Psoas muscle (tissue), 8 donors: Measurements from ENCODE around the gene BCL11A. TPM values are rescaled to one million over a fixed set of nuclear protein-coding genes. Genes with fewer than 3 reads are reported as not detected.

Experiments
- ATAC-seq, 4 donors: fragments of 200-7000 bp; cut with Tn5 transposase; one replicate each; pipeline ENCODE4 v1.9.1; 2020; ENCODE audit warnings: moderate library complexity in 3 of 4, mild to moderate bottlenecking in 2 of 4
- DNase-seq, 2 donors: peaks; one replicate each; pipeline ENCODE4 v3.0.0-alpha.2; 2020
- H3K27ac ChIP-seq: fragments of 200-600 bp; one replicate; pipeline ENCODE4 v1.8.0; 2022
- H3K27me3 ChIP-seq, 3 donors: fragments of 200-600 bp in 1 of 3; one replicate each; pipeline versions ENCODE4 v1.6.1 to v1.8.0; 2013 to 2022; ENCODE audit warnings: low read length in 2 of 3, mild to moderate bottlenecking in 2 of 3, moderate library complexity in 1 of 3; ENCODE audit not compliant: insufficient read depth in 3 of 3
- H3K36me3 ChIP-seq, 2 donors: fragments of 200-600 bp in 1 of 2; one replicate each; pipeline versions ENCODE4 v1.6.1 to v1.8.0; 2013 to 2022; ENCODE audit warnings: low read depth in 1 of 2, mild to moderate bottlenecking in 1 of 2, moderate library complexity in 1 of 2; ENCODE audit not compliant: insufficient read depth in 1 of 2
- H3K4me1 ChIP-seq: fragments of 200-600 bp; one replicate; pipeline ENCODE4 v1.8.0; 2022
- H3K4me3 ChIP-seq: fragments of 200-600 bp; one replicate; pipeline ENCODE4 v1.8.0; 2022; ENCODE audit warnings: mild to moderate bottlenecking
- H3K9me3 ChIP-seq: fragments of 200-600 bp; one replicate; pipeline ENCODE4 v1.8.0; 2022
- WGBS, 3 donors: extraction: QIAGEN DNeasy Blood & Tissue Kit; methylation state at CpG; one replicate each; pipeline versions ENCODE4 v1.1.6 to v1.1.7; 2013; 5-methylcytosine and 5-hydroxymethylcytosine counted together
- intact Hi-C, 2 donors: fragments of 100-400 bp; cut with DNase I; formaldehyde crosslinking; loops; one replicate each; pipeline versions ENCODE4 v1.11.0 to v1.14.2; 2022
- polyA plus RNA-seq, 3 donors: library from polyadenylated mRNA; stranded (reverse); fragments of 200-250 nt; gene quantifications; one replicate each; pipeline ENCODE4 v1.2.3, GENCODE V29; 2013
- total RNA-seq, 4 donors: library from RNA; stranded (reverse); fragmentation: NEBNext Ultra II Directional in 2 of 4; extraction: Animal tissue kit (Norgen Biotek cat#: 25700) in 2 of 4; gene quantifications; one replicate each; pipeline versions ENCODE4 v1.2.1 to v1.2.4, GENCODE V29; 2021 to 2023
- TF ChIP-seq, protein P1 (sequence below): fragments of 200-600 bp; IDR thresholded peaks from one replicate; pipeline ENCODE4 v1.8.0; 2022; ENCODE audit warnings: antibody characterized with exemption
- donor health status: healthy with polysubstance abuse.
- donor health status: DM: no; HTN: no; CAD: no; lungs with moderate emphysema.
- donor health status: Bipolar disorder and iron deficiency.
- donor health status: healthy.
- donor health status: DM: yes; HTN: yes; CAD: no.
- donor health status: DM: no; HTN: no; CAD: no.
- donor health status: DM: no; HTN: no; CAD: no.
- donor health status: DM: yes; HTN: yes; CAD: no.

The BCL11A gene
- total and polyA plus RNA-seq, 7 donors: 0.01 to 0.66 (median 0.39) TPM; not detected in 1

DNA sequence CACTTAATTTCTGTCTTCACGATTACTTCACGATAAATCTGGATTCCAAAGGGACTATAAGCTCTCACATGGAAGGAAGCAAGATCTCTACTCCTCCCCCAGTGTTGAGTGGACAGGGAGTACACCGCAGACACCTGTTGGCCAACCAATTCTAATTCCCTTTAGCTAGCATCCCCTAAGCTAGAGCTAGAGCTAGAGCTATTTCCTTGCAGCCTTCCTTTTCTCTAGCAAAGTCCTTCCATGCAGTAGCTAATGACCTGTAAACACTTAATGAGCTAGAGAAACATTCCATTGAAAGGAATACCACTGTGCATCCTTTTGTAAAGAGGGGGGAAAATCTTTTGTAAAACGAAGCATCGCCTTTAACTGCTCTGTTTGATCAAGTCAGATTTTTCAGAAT is 56.5 kb downstream of the BCL11A start:
- TF ChIP-seq, protein P1, sequence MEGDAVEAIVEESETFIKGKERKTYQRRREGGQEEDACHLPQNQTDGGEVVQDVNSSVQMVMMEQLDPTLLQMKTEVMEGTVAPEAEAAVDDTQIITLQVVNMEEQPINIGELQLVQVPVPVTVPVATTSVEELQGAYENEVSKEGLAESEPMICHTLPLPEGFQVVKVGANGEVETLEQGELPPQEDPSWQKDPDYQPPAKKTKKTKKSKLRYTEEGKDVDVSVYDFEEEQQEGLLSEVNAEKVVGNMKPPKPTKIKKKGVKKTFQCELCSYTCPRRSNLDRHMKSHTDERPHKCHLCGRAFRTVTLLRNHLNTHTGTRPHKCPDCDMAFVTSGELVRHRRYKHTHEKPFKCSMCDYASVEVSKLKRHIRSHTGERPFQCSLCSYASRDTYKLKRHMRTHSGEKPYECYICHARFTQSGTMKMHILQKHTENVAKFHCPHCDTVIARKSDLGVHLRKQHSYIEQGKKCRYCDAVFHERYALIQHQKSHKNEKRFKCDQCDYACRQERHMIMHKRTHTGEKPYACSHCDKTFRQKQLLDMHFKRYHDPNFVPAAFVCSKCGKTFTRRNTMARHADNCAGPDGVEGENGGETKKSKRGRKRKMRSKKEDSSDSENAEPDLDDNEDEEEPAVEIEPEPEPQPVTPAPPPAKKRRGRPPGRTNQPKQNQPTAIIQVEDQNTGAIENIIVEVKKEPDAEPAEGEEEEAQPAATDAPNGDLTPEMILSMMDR: no peak
- no peaks in the 10 kb centered on the region for H3K4me1 ChIP-seq
- 72 to 75% (median 72%) methylated on average over 5 of the region's 5 CpGs for WGBS, 3 donors
- H3K4me3 ChIP-seq: no peak overlapping the region
- no peaks in the 10 kb centered on the region for H3K9me3 ChIP-seq
- no peak for DNase-seq
- no peaks in the 10 kb centered on the region for H3K36me3 ChIP-seq
- intact Hi-C loops: no loop called here
- ATAC-seq: no peak
- H3K27me3 ChIP-seq: no peaks in the 10 kb centered on the region
- no peak overlapping the region for H3K27ac ChIP-seq

DNA sequence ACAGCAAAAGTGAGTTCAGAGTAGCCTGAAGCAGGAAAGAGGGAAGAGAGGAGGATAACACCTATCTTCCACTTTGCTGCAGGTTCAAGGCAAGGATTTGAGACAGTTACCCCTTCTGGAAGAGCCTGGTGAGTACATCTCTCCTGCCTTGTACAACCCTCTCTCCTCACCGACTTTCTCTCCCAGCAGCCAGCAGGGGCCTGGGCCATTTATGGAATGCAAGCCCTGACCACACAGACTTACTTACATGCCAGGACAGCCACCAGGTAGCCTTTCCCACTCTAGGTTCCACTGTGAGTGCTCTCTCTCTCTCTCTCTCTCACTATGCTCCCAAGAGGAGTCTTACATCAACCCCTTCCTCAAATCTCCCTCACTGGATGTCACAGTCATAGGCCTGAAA is 57.0 kb downstream of the BCL11A start:
- Histone ChIP-seq H3K36me3 (no peaks in the 10 kb centered on the region), H3K9me3 (no peaks in the 10 kb centered on the region), H3K27me3 (no peaks in the 10 kb centered on the region), H3K27ac (no peak overlapping the region), H3K4me3 (no peak overlapping the region), H3K4me1 (no peaks in the 10 kb centered on the region)
- TF ChIP-seq, protein P1: no peak
- 64 to 76% (median 68%) methylated on average over 1 of the region's 1 CpG for WGBS, 3 donors
- ATAC-seq: no peak
- intact Hi-C loops: no loop called here
- no peak for DNase-seq

DNA sequence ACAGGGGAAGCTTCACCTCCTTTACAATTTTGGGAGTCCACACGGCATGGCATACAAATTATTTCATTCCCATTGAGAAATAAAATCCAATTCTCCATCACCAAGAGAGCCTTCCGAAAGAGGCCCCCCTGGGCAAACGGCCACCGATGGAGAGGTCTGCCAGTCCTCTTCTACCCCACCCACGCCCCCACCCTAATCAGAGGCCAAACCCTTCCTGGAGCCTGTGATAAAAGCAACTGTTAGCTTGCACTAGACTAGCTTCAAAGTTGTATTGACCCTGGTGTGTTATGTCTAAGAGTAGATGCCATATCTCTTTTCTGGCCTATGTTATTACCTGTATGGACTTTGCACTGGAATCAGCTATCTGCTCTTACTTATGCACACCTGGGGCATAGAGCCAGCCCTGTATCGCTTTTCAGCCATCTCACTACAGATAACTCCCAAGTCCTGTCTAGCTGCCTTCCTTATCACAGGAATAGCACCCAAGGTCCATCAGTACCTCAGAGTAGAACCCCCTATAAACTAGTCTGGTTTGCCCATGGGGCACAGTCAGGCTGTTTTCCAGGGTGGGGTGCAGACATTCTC is 58.3 kb downstream of the BCL11A start:
- H3K36me3 ChIP-seq: no peaks in the 10 kb centered on the region
- H3K9me3 ChIP-seq: no peaks in the 10 kb centered on the region
- ATAC-seq (no peak), DNase-seq (no peak)
- TF ChIP-seq, protein P1: no peak
- no peaks in the 10 kb centered on the region for H3K4me1 ChIP-seq
- intact Hi-C loops: no loop called here
- no peaks in the 10 kb centered on the region for H3K27me3 ChIP-seq
- no peak overlapping the region for H3K4me3 ChIP-seq
- 86 to 91% (median 89%) methylated on average over 6 of the region's 6 CpGs for WGBS, 3 donors
- no peak overlapping the region for H3K27ac ChIP-seq

DNA sequence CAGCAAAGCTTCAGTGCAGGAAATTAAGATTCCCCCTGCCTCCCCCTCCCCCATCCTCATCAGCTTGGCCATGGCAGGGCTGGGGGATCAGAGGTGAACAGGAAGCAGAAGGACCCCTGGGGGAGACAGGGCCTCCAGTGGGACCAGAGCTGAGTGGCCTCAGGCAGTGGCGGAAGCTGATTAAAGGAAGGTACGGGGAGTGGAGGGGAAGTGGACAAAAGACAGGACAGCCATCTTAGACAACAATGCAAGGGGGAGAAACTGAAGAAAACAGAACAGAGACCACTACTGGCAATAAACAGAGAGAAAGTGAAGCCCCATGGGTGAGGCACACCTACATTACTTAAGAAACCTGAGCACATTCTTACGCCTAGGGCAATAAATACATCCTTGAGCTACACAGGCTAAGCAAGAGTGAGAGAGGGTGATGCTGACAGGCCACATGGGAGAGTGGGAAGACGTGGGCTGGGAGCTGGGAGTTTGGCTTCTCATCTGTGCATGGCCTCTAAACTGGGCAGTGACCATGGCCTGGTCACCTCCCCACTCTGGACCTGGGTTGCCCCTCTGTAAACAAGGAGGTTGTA is 59.6 kb downstream of the BCL11A start:
- no peaks in the 10 kb centered on the region for H3K9me3 ChIP-seq
- DNase-seq (no peak), ATAC-seq (no peak)
- intact Hi-C loops: no loop called here
- H3K27me3 ChIP-seq: no peaks in the 10 kb centered on the region
- no peaks in the 10 kb centered on the region for H3K36me3 ChIP-seq
- TF ChIP-seq, protein P1: no peak
- no peak overlapping the region for H3K27ac ChIP-seq
- WGBS, 3 donors: 80 to 86% (median 85%) methylated on average over 4 of the region's 4 CpGs
- H3K4me3 ChIP-seq: no peak overlapping the region
- no peaks in the 10 kb centered on the region for H3K4me1 ChIP-seq

DNA sequence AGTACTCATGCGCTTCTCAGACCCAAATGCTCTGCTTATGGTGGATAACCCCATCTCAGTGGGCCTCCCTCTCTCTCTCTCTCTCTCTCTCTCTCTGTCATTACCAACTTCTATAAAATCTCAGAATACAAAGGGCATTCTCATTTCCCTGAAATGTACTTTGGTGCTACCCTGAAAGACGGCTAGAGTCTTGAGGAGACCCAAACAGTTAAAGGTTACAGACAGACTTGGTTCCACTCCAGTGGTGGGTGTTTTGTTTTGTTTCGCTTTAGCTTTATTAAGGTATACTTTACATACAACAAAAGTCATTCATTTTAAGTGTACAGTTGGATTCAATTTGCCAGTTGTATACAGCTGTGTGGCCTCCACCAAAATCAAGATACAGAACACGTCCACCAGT is 60.9 kb downstream of the BCL11A start:
- DNase-seq (no peak), ATAC-seq (no peak)
- Histone ChIP-seq H3K27ac (no peak overlapping the region), H3K27me3 (no peaks in the 10 kb centered on the region), H3K9me3 (no peaks in the 10 kb centered on the region), H3K4me3 (no peak overlapping the region), H3K36me3 (no peaks in the 10 kb centered on the region), H3K4me1 (no peaks in the 10 kb centered on the region)
- TF ChIP-seq, protein P1: no peak
- intact Hi-C loops: no loop called here
- 91 to 93% (median 92%) methylated on average over 4 of the region's 4 CpGs for WGBS, 3 donors
